Measurements from ENCODE around the gene TBC1D30. TPM values are rescaled to one million over a fixed set of nuclear protein-coding genes. Genes with fewer than 3 reads are reported as not detected.

The TBC1D30 gene
- polyA plus RNA-seq, 3 donors, result 0.34 to 9.8 (median 2.5) TPM

DNA sequence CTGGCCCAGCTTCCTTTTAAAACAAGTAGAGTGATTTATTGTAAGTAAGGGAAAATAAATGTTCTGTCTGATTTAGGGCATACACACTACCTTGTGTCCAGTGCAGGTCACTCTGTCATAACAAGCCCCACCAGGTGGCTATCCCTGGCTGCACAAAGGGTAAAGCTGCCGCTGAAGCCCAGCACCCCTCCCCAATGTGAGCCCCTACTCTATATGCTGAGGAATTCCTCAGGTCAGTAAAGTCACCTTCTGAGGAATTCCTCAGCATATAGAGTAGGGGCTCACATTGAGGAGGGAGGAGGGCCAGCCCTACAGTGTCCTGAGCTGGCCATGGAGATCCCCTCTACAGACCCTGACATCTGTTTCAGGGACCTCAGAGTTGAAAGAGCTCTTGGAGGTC is 67.2 kb downstream of the TBC1D30 start:
- 71 to 94% (median 78%) methylated on average over 1 of the region's 1 CpG for WGBS, 3 donors
- H3K27ac ChIP-seq (ENCODE audit: low read depth, low read length), result no peak overlapping the region

DNA sequence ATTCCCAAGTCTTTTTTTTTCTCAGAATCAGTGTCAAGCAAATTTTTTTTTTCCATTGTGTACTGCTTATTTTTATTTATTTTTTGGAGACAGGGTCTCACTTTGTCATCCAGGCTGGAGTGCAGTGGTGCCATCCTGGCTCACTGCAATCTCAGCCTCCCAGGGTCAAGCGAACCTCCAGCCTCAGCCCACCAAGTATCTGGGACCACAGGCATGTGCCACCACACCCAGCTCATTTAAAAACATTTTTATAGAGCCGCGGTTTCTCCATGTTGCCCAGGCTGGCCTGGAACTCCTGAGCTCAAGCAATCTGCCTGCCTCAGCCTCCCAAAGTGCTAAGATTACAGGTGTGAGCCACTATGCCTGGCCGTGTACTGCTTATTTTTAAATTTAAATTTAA is 68.1 kb downstream of the TBC1D30 start:
- no peak overlapping the region for H3K27ac ChIP-seq (ENCODE audit: low read depth, low read length)
- WGBS, 3 donors, result 88 to 94% (median 92%) methylated on average over 4 of the region's 4 CpGs

- no peak overlapping the region for H3K27ac ChIP-seq (ENCODE audit: low read depth, low read length)
- WGBS, 3 donors, result 78 to 86% (median 78%) methylated on average over 4 of the region's 4 CpGs
These were observed 69.5 kb downstream of the TBC1D30 start for GRCh38 chr12:64893961-64894360.

DNA sequence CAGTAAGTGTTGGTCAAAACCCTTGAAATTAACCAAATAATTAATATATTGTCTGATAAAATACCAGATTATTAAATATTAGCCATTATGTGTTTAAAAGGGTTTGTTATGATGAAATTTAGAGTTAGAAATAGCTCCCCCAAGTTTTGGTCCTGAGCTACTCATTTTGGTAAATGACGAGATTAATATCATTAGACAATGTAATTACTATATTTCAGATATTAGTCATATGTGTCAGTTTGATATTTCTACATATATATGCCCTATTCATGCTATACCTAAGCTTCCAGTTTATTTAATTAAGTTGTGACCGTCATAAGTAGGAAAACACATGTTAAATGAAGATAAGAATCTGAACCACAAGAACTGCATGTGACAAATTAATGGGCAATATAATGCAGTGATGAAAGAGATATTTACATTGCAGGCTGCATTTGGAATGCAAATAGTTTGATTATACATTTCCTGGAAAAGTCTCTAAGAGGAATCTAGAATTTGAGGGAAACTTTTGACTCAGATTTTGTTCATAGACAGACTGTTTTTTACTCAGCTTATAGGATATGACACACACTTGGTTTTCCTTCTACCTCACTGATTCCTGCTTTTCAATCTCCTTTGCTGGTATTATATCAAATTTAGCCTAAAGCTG is 70.5 kb downstream of the TBC1D30 start:
- 54 to 68% (median 63%) methylated on average over 2 of the region's 2 CpGs for WGBS, 3 donors
- H3K27ac ChIP-seq (ENCODE audit: low read depth, low read length), result no peak overlapping the region

DNA sequence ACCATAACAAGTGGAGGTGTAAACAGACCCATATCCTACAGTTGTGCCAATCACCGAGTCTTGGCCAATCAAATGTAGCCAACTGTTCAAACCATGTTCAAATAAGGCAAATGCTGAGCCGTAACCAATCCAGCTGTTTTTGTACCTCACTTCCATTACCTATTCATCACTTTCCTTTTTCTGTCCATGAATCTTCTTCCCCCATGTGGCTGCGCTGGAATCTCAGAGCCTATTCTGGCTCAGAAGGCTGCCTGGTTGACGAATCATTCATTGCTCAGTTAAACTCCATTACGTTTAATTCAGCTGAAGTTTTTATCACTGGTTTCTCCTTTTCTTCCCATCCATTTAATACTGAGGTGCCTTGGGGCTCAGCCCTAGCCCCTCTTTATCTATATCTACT is 71.1 kb downstream of the TBC1D30 start:
- no peak overlapping the region for H3K27ac ChIP-seq (ENCODE audit: low read depth, low read length)
- WGBS, 3 donors, result 88 to 95% (median 90%) methylated on average over 5 of the region's 5 CpGs

DNA sequence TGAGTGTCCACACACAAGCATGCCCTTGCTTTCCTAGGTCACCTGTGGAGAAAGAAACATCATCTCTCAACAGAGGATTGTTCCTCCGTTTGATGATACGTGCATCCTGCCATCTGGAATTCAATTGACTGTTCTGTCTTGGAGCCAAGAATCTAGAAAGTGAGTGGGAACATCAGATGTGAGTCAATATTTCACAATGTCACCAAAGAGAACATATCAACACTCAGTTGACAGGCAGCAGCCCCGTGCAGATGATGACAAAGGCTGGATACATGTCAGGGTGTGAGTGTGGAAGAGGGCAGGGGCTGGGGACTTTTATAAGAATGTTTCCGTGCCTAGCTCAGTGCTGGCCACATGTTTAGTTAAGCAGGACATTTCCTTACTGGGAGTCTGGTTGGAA is 76.1 kb downstream of the TBC1D30 start:
- 62 to 63% (median 63%) methylated on average over 4 of the region's 4 CpGs for WGBS, 3 donors
- H3K27ac ChIP-seq (ENCODE audit: low read depth, low read length), result no peak overlapping the region

GRCh38 chr12:64903479-64904152 is 79.2 kb downstream of the TBC1D30 start:
- WGBS, 3 donors, result 69 to 82% (median 69%) methylated on average over 5 of the region's 5 CpGs
- no peak overlapping the region for H3K27ac ChIP-seq (ENCODE audit: low read depth, low read length)

DNA sequence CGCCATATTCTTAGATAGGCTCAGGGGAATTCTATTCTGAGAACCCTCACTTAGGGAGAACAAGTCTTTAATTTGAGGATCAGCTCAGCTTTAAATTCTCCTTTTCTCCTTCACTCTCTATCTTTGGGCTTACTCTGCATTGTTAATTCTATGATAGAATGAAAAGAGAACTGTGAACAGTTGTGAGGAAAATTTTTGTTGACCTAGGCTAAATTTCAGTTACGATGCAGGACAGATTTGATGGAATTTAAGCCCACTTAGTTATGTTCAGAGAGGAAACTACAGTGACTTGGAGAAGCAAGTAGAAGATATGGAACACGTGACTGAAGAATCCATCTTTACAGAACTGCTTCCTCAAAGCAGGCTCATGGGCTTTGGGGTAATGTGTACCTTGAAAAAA is 82.7 kb downstream of the TBC1D30 start:
- 90 to 98% (median 98%) methylated on average over 3 of the region's 3 CpGs for WGBS, 3 donors
- H3K27ac ChIP-seq (ENCODE audit: low read depth, low read length), result no peak overlapping the region

DNA sequence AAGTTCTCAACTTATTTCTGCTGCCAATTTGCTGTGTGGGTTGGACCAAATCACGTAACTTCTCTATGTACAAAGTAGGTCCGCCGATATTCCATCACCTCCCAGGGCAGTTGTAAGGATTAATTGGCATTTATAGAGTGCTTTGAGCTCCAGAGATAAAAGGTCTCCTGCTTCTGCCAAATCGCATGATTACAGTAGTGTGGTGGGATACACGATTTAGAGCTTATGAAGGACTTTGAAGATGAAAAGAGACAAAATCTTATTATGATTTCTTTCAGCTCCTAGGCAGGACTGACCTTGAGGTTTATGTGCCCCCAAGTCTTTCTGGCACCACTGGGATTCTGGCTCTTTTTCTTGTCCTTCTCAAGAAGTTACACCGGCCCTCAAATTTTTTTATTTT is 84.7 kb downstream of the TBC1D30 start:
- WGBS, 3 donors, result 71 to 85% (median 77%) methylated on average over 6 of the region's 6 CpGs
- no peak overlapping the region for H3K27ac ChIP-seq (ENCODE audit: low read depth, low read length)

DNA sequence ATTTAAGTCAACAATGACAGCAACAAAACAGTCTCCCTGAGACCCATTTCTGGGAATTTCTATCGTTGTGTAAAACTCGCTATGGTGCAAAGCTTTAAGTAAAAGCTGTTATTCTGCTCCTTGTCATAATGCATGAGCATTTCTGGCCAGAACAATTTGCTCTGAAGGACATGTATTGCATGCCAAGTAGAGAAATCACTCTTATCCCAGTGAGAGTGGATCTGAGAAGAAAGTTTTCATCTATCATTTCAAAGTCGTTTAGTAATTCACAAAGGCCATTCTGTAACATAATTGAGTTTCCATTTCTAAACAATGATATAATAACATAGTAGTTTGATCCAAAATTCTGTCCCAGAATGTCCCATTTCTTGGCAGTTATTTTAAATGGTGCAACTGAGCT is 86.6 kb downstream of the TBC1D30 start:
- no peak overlapping the region for H3K27ac ChIP-seq (ENCODE audit: low read depth, low read length)
- WGBS, 3 donors, result 42 to 59% (median 54%) methylated on average over 3 of the region's 3 CpGs

- 66 to 86% (median 76%) methylated on average over 4 of the region's 4 CpGs for WGBS, 3 donors
- H3K27ac ChIP-seq (ENCODE audit: low read depth, low read length), result no peak overlapping the region
These were observed 87.5 kb downstream of the TBC1D30 start for GRCh38 chr12:64911912-64912311.

GRCh38 chr12:64912516-64913255 is 88.2 kb downstream of the TBC1D30 start:
- H3K27ac ChIP-seq (ENCODE audit: low read depth, low read length), result no peak overlapping the region
- 62 to 79% (median 75%) methylated on average over 3 of the region's 3 CpGs for WGBS, 3 donors

DNA sequence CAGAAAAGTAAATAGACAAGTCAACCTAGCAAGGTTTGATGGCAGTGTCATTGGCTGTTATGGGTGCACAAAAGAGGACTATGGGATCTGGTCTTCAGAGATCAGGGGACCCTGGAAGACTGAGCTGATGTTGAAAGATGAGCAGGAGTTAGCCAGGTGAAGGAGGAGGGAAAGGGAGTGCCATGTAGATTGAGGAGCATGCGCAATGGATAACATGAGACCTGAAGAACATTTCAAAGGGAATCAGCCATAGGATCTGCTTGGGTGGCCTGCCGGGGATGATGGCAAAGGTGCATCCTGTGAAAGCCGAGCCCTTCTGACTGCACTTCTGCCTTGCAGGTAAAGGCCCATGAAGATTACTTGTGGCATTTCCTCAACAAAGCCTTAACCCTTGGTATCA is 90.8 kb downstream of the TBC1D30 start:
- no peak overlapping the region for H3K27ac ChIP-seq (ENCODE audit: low read depth, low read length)
- 91 to 96% (median 92%) methylated on average over 3 of the region's 3 CpGs for WGBS, 3 donors

- no peak overlapping the region for H3K27ac ChIP-seq (ENCODE audit: low read depth, low read length)
- WGBS, 3 donors, result 46 to 57% (median 54%) methylated on average over 1 of the region's 1 CpG
These were observed 92.2 kb downstream of the TBC1D30 start for GRCh38 chr12:64916411-64917261.

DNA sequence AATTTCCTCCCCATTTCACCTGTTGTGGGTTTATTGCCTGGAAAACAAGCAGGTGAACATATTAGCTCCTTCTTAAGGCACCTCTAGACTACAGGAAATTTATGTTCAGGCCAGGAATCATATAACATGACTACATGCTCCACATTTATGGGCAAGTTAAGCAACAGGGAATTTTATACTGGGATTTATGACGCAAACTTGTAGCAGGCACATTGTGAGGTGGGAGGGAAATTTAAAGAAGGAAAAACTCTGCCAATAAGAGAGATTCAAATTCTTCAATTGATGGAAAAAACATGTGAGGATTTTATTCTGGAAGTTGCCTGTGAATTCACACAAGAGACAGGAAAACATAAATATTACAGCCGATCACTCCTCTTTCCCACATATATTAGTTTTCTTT is 93.9 kb downstream of the TBC1D30 start:
- WGBS, 3 donors, result 83 to 94% (median 88%) methylated on average over 2 of the region's 2 CpGs
- H3K27ac ChIP-seq (ENCODE audit: low read depth, low read length), result no peak overlapping the region

DNA sequence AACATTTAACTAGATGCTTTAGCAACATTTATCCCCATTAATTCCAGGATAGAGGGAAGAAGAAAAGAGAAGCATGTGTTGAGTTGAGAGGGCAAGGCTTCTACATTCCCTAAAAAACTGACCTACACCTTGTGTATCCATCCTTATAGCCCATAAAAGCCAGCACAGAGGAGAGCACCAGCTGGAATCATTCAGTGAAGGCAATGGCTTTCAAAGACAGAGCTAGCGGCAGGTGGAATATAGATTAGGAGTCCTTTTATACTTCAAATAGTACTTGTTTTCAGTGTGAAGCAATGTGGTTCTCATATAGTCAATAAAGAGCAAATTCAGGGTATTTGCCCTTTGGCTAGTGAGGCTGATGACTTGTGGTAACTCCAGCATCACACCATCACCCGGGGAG is 94.4 kb downstream of the TBC1D30 start:
- H3K27ac ChIP-seq (ENCODE audit: low read depth, low read length), result no peak overlapping the region
- WGBS, 3 donors, result 73 to 96% (median 81%) methylated on average over 2 of the region's 2 CpGs

GRCh38 chr12:64922853-64923252 is 98.4 kb downstream of the TBC1D30 start:
- H3K27ac ChIP-seq (ENCODE audit: low read depth, low read length), result no peak overlapping the region

- no peak overlapping the region for H3K27ac ChIP-seq (ENCODE audit: low read depth, low read length)
These were observed 99.1 kb downstream of the TBC1D30 start for GRCh38 chr12:64923536-64923935.
